KBM-7 (cell line): ENCODE measurements around the gene DDX1.
"Not testable (repeated sequence)": the region's sequence is repeated elsewhere in the genome, so short reads cannot be mapped to it uniquely, and the experiment has no call there.

ENCODE experiments used
- DNase-seq: peaks from one replicate; pipeline ENCODE4 v3.0.0-alpha.2; 2015
- in situ Hi-C: fragments of 300-500 bp; cut with MboI; formaldehyde crosslinking; loops from 2 replicates; pipeline ENCODE4 v1.14.3; 2020; ENCODE audit warnings: low sequenced_read_pairs, low pct_unique_long_range_greater_than_20kb, mixed read lengths

Gene DDX1

GRCh38 chr2:15610430-15610952 lies 18.8 kb downstream of the DDX1 start:
- DNase-seq, result no peak
- in situ Hi-C loops, result no loop called here

GRCh38 chr2:15612101-15612500 lies 20.4 kb downstream of the DDX1 start:
- in situ Hi-C loops, DNase-seq: not testable (repeated sequence)

- DNase-seq, result no peak
- in situ Hi-C loops, result no loop called here
Observed at GRCh38 chr2:15613736-15614429, 22.2 kb downstream of the DDX1 start.

- in situ Hi-C loops, result no loop called here
- no peak for DNase-seq
Observed at GRCh38 chr2:15614545-15615300, 23.1 kb downstream of the DDX1 start.

GRCh38 chr2:15615301-15615920 lies 23.7 kb downstream of the DDX1 start:
- no peak for DNase-seq
- in situ Hi-C loops, result no loop called here

GRCh38 chr2:15616429-15616828 lies 24.8 kb downstream of the DDX1 start:
- DNase-seq, result no peak
- in situ Hi-C loops, result no loop called here

- DNase-seq, result no peak
Observed at GRCh38 chr2:15616850-15617777, 25.4 kb downstream of the DDX1 start.

GRCh38 chr2:15617778-15618448 lies 26.2 kb downstream of the DDX1 start:
- in situ Hi-C loops, result no loop called here
- no peak for DNase-seq

More at GRCh38 chr2:15616850-15617777, 25.4 kb downstream of the DDX1 start:
- in situ Hi-C loops, result no loop called here

- DNase-seq, result no peak
- in situ Hi-C loops, result no loop called here
Observed at GRCh38 chr2:15618449-15618855, 26.8 kb downstream of the DDX1 start.

- in situ Hi-C loops, result no loop called here
- DNase-seq, result no peak
Observed at GRCh38 chr2:15619076-15619475, 27.4 kb downstream of the DDX1 start.

GRCh38 chr2:15619510-15619909 lies 27.8 kb downstream of the DDX1 start:
- no peak for DNase-seq
- in situ Hi-C loops, result no loop called here

- in situ Hi-C loops, result no loop called here
- DNase-seq, result no peak
Observed at GRCh38 chr2:15619938-15620337, 28.3 kb downstream of the DDX1 start.

- in situ Hi-C loops, result no loop called here
Observed at GRCh38 chr2:15620340-15620739, 28.7 kb downstream of the DDX1 start.

GRCh38 chr2:15620857-15621471 lies 29.3 kb downstream of the DDX1 start:
- in situ Hi-C loops, result no loop called here
- DNase-seq, result no peak

More at GRCh38 chr2:15620340-15620739, 28.7 kb downstream of the DDX1 start:
- DNase-seq, result no peak

- in situ Hi-C loops, DNase-seq: not testable (repeated sequence)
Observed at GRCh38 chr2:15621472-15621870, 29.8 kb downstream of the DDX1 start.

- DNase-seq, result no peak
- in situ Hi-C loops, result no loop called here
Observed at GRCh38 chr2:15622214-15622613, 30.5 kb downstream of the DDX1 start.

GRCh38 chr2:15622614-15623480 lies 31.2 kb downstream of the DDX1 start:
- in situ Hi-C loops, result no loop called here
- no peak for DNase-seq
